AG09319 (cell line): Measurements from ENCODE around the gene PSMA6.

Experiments
- DNase-seq: peaks from one replicate; pipeline ENCODE4 v3.0.0-alpha.2; 2010; ENCODE audit warnings: low read depth; ENCODE audit errors: extremely low read depth
- CTCF ChIP-seq: IDR thresholded peaks from 2 replicates; pipeline ENCODE4 v1.5.1; 2011; ENCODE audit warnings: low read depth, mild to moderate bottlenecking, inconsistent platforms, low read length, moderate library complexity

The PSMA6 gene

GRCh38 chr14:35336494-35337268, 44.5 kb downstream of the PSMA6 start:
- DNase-seq, result no peak
- no peak for TF ChIP-seq CTCF

DNA sequence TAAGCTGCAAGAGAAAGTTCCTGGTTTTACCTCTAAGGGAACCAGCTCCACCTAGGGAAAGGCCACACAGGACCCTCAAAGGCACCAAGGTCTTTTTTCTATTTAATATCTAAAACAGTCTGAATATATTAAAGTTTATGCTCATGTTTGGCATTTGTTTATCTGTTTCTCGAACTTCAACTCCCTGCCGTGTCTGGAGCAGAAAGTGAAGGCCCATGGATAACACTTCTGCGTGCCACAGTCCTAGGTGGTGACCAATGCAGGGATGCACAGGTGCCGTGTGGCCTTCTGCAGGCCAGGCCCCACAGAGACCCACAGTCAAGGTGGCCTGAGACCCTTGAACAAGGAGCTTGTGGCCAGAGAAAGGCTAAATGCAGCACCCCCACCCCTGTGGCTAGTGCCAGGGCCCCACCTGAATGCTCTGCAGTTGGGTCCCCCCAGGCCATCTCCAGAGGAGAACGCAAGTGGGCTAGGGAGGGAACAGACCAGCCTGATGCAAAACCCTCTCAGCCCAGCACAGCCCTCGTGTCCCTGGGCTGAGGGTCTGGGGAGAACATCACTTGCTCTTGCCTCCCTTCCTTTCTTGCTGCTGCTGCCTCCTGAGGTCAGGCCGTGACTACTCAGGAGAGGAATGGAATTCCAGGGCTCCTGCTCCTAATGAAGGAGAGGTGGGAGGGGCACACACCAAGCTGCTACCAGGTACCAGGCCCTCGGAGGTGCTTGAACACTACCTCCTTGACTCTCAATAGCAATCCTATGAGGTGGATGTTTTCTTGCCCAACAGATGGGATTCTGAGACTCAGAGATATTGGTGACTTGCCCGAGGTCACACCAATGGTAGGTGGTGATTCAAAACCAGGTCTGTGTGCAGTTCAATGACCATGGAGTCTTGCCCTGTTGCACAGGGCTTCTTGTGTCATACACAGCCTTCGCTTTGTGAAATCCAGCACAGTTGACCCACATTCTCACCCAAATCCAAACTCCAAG, 45.4 kb downstream of the PSMA6 start:
- no peak for DNase-seq
- TF ChIP-seq CTCF, result no peak

DNA sequence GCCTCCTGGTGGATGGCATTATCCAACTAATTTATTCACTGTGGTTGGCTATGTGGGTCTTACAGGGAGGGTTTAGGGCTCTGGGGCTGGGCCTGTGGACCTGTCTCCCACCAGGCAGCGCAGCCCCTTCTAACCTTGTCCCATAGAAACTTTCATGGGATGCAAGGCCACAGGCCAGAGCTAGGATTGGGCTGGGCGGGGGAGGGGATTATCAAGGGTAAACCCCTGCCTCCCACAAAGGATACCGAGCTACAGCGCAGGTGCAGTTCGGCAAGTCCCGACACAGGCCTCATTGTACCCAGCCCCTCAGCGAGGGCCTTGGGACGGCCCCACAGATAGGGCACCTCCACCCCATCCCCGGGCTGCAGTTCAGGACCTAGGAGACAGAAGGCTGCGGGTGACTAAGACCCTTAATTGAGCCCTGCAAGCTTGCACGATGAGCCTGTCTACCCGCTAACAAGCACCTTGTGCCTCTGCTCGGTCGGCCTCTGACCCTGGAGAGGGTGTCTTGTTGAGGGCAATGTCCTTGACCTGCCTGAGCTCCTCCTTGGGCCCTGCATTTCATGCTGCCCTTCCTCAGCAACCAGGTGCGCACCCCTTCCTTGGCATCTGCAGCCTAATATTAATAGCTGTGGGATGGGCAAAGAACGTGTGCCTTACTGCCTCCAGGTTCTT, 46.7 kb downstream of the PSMA6 start:
- TF ChIP-seq CTCF, result no peak
- no peak for DNase-seq

- TF ChIP-seq CTCF, result no peak
- no peak for DNase-seq
These were observed 47.7 kb downstream of the PSMA6 start for GRCh38 chr14:35339761-35340406.

DNA sequence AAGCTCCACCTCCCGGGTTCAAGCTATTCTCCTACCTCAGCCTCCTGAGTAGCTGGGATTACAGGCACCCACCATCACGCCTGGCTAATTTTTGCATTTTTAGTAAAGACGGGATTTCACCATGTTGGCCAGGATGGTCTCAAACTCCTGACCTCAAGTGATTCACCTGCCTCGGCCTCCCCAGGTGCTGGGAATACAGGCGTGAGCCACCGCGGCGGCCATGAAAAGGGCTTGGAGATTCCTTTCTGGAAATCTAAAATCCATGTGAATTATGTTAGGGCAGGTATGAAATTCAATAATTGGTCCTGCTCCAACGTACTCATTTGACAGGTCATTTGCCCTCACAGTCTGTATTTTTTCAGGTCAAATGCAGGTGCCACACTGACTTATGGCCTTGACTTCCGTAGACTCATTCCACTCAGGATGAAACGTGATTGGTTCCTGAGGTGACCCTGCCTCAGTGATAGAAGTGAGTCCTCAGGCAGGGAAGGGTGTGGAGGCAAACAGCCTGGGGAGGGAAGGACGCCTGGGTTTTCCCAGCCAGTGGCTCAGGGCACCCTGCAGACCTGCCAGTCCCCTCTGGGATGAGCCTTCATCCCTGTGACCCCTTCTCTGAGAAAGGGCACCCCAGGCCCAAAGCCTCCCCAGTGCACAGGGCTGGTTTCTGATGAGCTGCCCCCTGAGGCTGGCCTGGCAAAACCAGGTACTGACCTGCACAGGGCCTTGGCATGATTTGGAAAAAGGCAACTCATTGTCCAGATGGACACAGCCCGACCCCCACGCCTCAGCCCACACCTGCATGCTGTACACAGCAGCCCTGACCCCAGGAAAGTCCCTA, 48.7 kb downstream of the PSMA6 start:
- no peak for TF ChIP-seq CTCF
- no peak for DNase-seq

- no peak for DNase-seq
- TF ChIP-seq CTCF, result no peak
These were observed 49.2 kb downstream of the PSMA6 start for GRCh38 chr14:35341454-35341750.
